Endothelial cell of umbilical vein (primary cell): Measurements from ENCODE around the gene TCAP. TPM values are rescaled to one million over a fixed set of nuclear protein-coding genes. Genes with fewer than 3 reads are reported as not detected.
"Not testable (repeated sequence)": the region's sequence is repeated elsewhere in the genome, so short reads cannot be mapped to it uniquely, and the experiment has no call there.

Source experiments
- BruUV-seq: library from RNA; stranded (reverse); fragments of 400-500 nt; replicated peaks from 2 replicates; lab custom pipeline; 2021; lab: Mats Ljungman, UMichigan
- CTCF ChIA-PET: fragments of 300-600, 350-600 bp; sonication (Branson Sonifier 250); formaldehyde crosslinking; loops from one replicate; lab custom pipeline; 2021; ENCODE audit warnings: antibody characterized with exemption, inconsistent platforms; lab: Charles Lee
- POLR2A ChIA-PET: fragments of 300-600, 350-600 bp; sonication (Branson Sonifier 250); formaldehyde crosslinking; loops from one replicate; lab custom pipeline; 2021; ENCODE audit warnings: antibody characterized with exemption, inconsistent platforms; lab: Charles Lee
- DNase-seq: peaks from one replicate; pipeline ENCODE4 v3.0.0-alpha.2; 2011; ENCODE audit warnings: low read depth, low spot score
- FAIRE-seq: peaks from 2 replicates; lab custom pipeline; 2011; peaks lifted over from hg19 to GRCh38; lab: Jason Lieb, UNC
- H2AFZ ChIP-seq: 2 replicates; pipeline ENCODE4 v1.6.0; 2012; ENCODE audit warnings: low read depth, low read length, control low read depth, inconsistent platforms
- H3K27ac ChIP-seq: 2 replicates; pipeline ENCODE4 v1.5.1; 2011; ENCODE audit warnings: low read depth, mild to moderate bottlenecking, control low read depth, low read length, moderate library complexity; ENCODE audit not compliant: insufficient read depth
- H3K27me3 ChIP-seq, 2 experiments: 2 replicates each; pipeline versions ENCODE4 v1.6.0 to v1.6.1; 2011; ENCODE audit warnings: low read length in 2 of 2, mixed read lengths in 1 of 2; ENCODE audit not compliant: control insufficient read depth in 2 of 2, insufficient read depth in 2 of 2
- H3K36me3 ChIP-seq, 2 experiments: 2 replicates in 1 of 2; 3 replicates in 1 of 2; pipeline ENCODE4 v1.5.1; 2011; ENCODE audit warnings: low read length in 2 of 2, mild to moderate bottlenecking in 1 of 2, moderate library complexity in 1 of 2; ENCODE audit not compliant: control insufficient read depth in 2 of 2, insufficient read depth in 2 of 2; ENCODE audit errors: extremely low read depth in 1 of 2
- H3K4me1 ChIP-seq: 3 replicates; pipeline ENCODE4 v1.5.1; 2011; ENCODE audit warnings: mild to moderate bottlenecking, low read length; ENCODE audit not compliant: control insufficient read depth, insufficient read depth; ENCODE audit errors: extremely low read depth
- H3K4me2 ChIP-seq: 2 replicates; pipeline ENCODE4 v1.6.1; 2011; ENCODE audit warnings: low read length, control low read depth, mixed read lengths; ENCODE audit not compliant: insufficient read depth
- H3K4me3 ChIP-seq, 3 experiments: fragments of 200-600 bp in 1 of 3; sonication (generic), shearing (Covaris generic) in 1 of 3; replicated peaks in 1 of 3; 2 replicates each; pipeline ENCODE4 v1.5.1; 2011 to 2016; ENCODE audit warnings: control low read depth in 3 of 3, low read length in 3 of 3, mild to moderate bottlenecking in 2 of 3, inconsistent platforms in 1 of 3, low read depth in 1 of 3, moderate library complexity in 1 of 3; ENCODE audit not compliant: insufficient read depth in 1 of 3
- H3K79me2 ChIP-seq: 2 replicates; pipeline ENCODE4 v1.6.0; 2012; ENCODE audit warnings: low read length, inconsistent platforms; ENCODE audit not compliant: control insufficient read depth, insufficient read depth
- H3K9ac ChIP-seq: replicated peaks from 2 replicates; pipeline ENCODE3; 2011; ENCODE audit warnings: low read length, control low read depth; ENCODE audit not compliant: insufficient read depth; ENCODE audit errors: extremely low read depth
- H3K9me1 ChIP-seq: replicated peaks from 3 replicates; pipeline ENCODE4 v1.6.0; 2011; ENCODE audit warnings: mild to moderate bottlenecking, low read length; ENCODE audit not compliant: control insufficient read depth, insufficient read depth; ENCODE audit errors: extremely low read depth
- H3K9me3 ChIP-seq: replicated peaks from 2 replicates; pipeline ENCODE4 v1.5.1; 2012; ENCODE audit warnings: low read length, inconsistent platforms; ENCODE audit not compliant: control insufficient read depth, insufficient read depth
- H4K20me1 ChIP-seq: replicated peaks from 2 replicates; pipeline ENCODE3; 2011; ENCODE audit warnings: mild to moderate bottlenecking, low read length; ENCODE audit not compliant: control insufficient read depth, insufficient read depth; ENCODE audit errors: extremely low read depth
- CTCF ChIP-seq, 2 donors: IDR thresholded peaks; 1 replicate in 1 of 2; 2 replicates in 1 of 2; pipeline ENCODE4 v1.5.1; 2011; ENCODE audit warnings: low read length in 2 of 2, mild to moderate bottlenecking in 2 of 2, moderate library complexity in 2 of 2, control low read depth in 1 of 2, inconsistent platforms in 1 of 2, low read depth in 1 of 2; ENCODE audit not compliant: insufficient read depth in 1 of 2; ENCODE audit errors: extremely low read depth in 1 of 2
- EZH2 ChIP-seq: IDR thresholded peaks from 2 replicates; pipeline ENCODE4 v1.6.1; 2012; ENCODE audit warnings: borderline replicate concordance, low read depth, mild to moderate bottlenecking, moderate library complexity, low read length, inconsistent platforms; ENCODE audit not compliant: severe bottlenecking
- FOS ChIP-seq: IDR thresholded peaks from 2 replicates; pipeline ENCODE4 v1.6.1; 2011; ENCODE audit warnings: mild to moderate bottlenecking, low read length, moderate library complexity, borderline replicate concordance; ENCODE audit not compliant: insufficient read depth
- GATA2 ChIP-seq: IDR thresholded peaks from 2 replicates; pipeline ENCODE4 v1.7.0; 2011; ENCODE audit warnings: low read depth, mild to moderate bottlenecking, moderate library complexity, mixed read lengths, low read length; ENCODE audit not compliant: insufficient read length, insufficient read depth
- JUN ChIP-seq: IDR thresholded peaks from 2 replicates; pipeline ENCODE4 v1.6.1; 2011; ENCODE audit warnings: borderline replicate concordance, low read depth; ENCODE audit not compliant: insufficient read length, insufficient read depth
- MAX ChIP-seq: IDR thresholded peaks from 2 replicates; pipeline ENCODE4 v1.6.1; 2011; ENCODE audit not compliant: insufficient read depth, insufficient read length
- MYC ChIP-seq: IDR thresholded peaks from one replicate; pipeline ENCODE4 v1.6.1; 2011; ENCODE audit warnings: mild to moderate bottlenecking, low read depth, low read length
- POLR2A ChIP-seq: IDR thresholded peaks from 2 replicates; pipeline ENCODE4 v1.6.1; 2012; ENCODE audit warnings: low read depth, mild to moderate bottlenecking, control low read depth, low read length
- POLR2AphosphoS5 ChIP-seq: IDR thresholded peaks from 2 replicates; pipeline ENCODE4 v1.6.1; 2012; ENCODE audit warnings: low read depth, mild to moderate bottlenecking, control low read depth, low read length, moderate library complexity; ENCODE audit not compliant: insufficient read depth
- dilution Hi-C: fragments of 300-500 bp; cut with MboI; formaldehyde crosslinking; loops from one replicate; pipeline ENCODE4 v1.15.0; 2019; ENCODE audit warnings: low sequenced_read_pairs; ENCODE audit not compliant: extremely low pct_ligation_motif_present
- intact Hi-C: fragments of 100-400 bp; cut with micrococcal nuclease; formaldehyde crosslinking; loops from one replicate; pipeline ENCODE4 v1.10.0; 2022
- polyA plus RNA-seq, 4 experiments: library from polyadenylated mRNA; depleted of rRNA in 3 of 4; stranded (reverse) in 3 of 4; unstranded in 1 of 4; fragments of >200 nt; gene quantifications; 2 replicates each; pipeline versions ENCODE4 v1.2.1 to v1.2.3, GENCODE V29; 2011 to 2012; ENCODE audit warnings: missing spikeins in 1 of 4
- total RNA-seq: library from RNA; stranded (reverse); gene quantifications from 2 replicates; pipeline ENCODE4 v1.2.3, GENCODE V29; 2021

TCAP gene
- total and polyA plus RNA-seq, 2 donors (not counting 3 experiments of a cell fraction or from before 2014, with no cell fraction given) = 0.51 to 0.93 TPM

GRCh38 chr17:39709998-39710964 is 45.1 kb downstream of the TCAP start:
- Histone ChIP-seq H3K36me3 (peaks cover 0 to 3% of the 10 kb centered on the region in 2 experiments), H3K4me3 (no peak overlapping the region), H3K9ac (no peak overlapping the region), H2AFZ (no peak overlapping the region), H3K79me2 (no peaks in the 10 kb centered on the region), H3K9me3 (no peaks in the 10 kb centered on the region), H3K4me2 (no peak overlapping the region), H3K9me1 (no peaks in the 10 kb centered on the region), H3K27me3 (no peaks in the 10 kb centered on the region), H3K4me1 (peaks cover 4% of the 10 kb centered on the region), H3K27ac (no peak overlapping the region), H4K20me1 (no peaks in the 10 kb centered on the region)
- ChIA-PET CTCF (interaction anchor here (1.0 to 1.4 kb wide), 4 partner anchors 20 to 90 kb away, joined by 3 to 5 read pairs (median 3); partner anchors contain the start of gene MIEN1), POLR2A (no interaction called here)
- dilution Hi-C loops (no loop called here), intact Hi-C loops (no loop called here)
- FAIRE-seq = no peak
- BruUV-seq = no TSS peak
- DNase-seq = no peak
- TF ChIP-seq JUN (no peak), POLR2AphosphoS5 (no peak), GATA2 (no peak), FOS (no peak), MYC (no peak), POLR2A (no peak), CTCF (IDR thresholded peaks at IDR 0.05; ENCODE audit: extremely low read depth in 1 of 2, insufficient read depth in 1 of 2, low read depth in 1 of 2, low read length in 2 of 2) (no peak), EZH2 (no peak), MAX (no peak)

GRCh38 chr17:39711071-39711470 is 45.9 kb downstream of the TCAP start:
- H3K4me2 ChIP-seq, POLR2A ChIA-PET, DNase-seq, H3K4me1 ChIP-seq, dilution Hi-C loops, H3K27me3 ChIP-seq, intact Hi-C loops, H3K9me3 ChIP-seq, BruUV-seq, H3K36me3 ChIP-seq, H4K20me1 ChIP-seq, H3K4me3 ChIP-seq, H3K9ac ChIP-seq, H2AFZ ChIP-seq, H3K9me1 ChIP-seq, H3K27ac ChIP-seq, H3K79me2 ChIP-seq, FAIRE-seq: not testable (repeated sequence)
- CTCF ChIA-PET = interaction anchor here (1.0 to 1.4 kb wide), 4 partner anchors 19 to 91 kb away, joined by 3 to 5 read pairs (median 3); partner anchors contain the start of gene MIEN1
